GM10248 (cell line): ENCODE data around the gene SLC10A1.
"Not testable (repeated sequence)": the region's sequence is repeated elsewhere in the genome, so short reads cannot be mapped to it uniquely, and the experiment has no call there.

Experiments used
- CTCF ChIA-PET: fragments of 300-600 bp; sonication (Branson Sonifier 250); formaldehyde crosslinking; extraction: SDS; loops from one replicate; lab custom pipeline; 2021; ENCODE audit warnings: antibody characterized with exemption; lab: Yijun Ruan, JAX
- POLR2A ChIA-PET: fragments of 350-650 bp; sonication (Branson Sonifier 250); formaldehyde crosslinking; extraction: SDS; loops from one replicate; lab custom pipeline; 2020; ENCODE audit warnings: antibody characterized with exemption; lab: Yijun Ruan, JAX
- DNase-seq: peaks from one replicate; pipeline ENCODE4 v3.0.0; 2012; ENCODE audit errors: extremely low spot score
- TF ChIP-seq, protein P1 (sequence below): IDR thresholded peaks from 2 replicates; pipeline ENCODE4 v1.5.1; 2012; ENCODE audit warnings: mild to moderate bottlenecking, low read depth; ENCODE audit errors: extremely low read depth, missing control alignments, control extremely low read depth

SLC10A1 gene

DNA sequence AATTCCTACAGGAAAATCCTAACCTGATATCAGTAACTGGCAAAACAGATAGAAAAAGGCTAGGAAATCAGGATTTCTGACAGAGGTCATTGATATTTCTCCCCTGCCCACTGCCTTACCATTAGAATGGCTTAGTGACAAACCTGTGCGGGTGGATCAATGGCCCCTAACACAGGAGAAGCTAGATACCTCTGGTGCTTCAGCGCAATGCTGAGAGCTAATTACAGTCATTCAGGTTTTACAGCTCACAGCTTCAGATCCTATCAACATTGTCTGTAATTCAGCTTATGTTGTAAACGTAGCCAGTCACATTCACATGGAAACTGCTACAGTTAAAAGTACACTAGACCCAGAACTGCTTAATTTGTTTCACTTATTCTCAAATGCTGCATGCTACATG is 17.4 kb upstream of the SLC10A1 start:
- ChIA-PET POLR2A (no interaction called here), CTCF (interaction anchor here (0.8 to 8.9 kb wide), 3 partner anchors 13 to 503 kb away, joined by 3 to 136 read pairs (median 3); no protein-coding TSS in a partner anchor)
- DNase-seq, result no peak
- TF ChIP-seq, protein P1, sequence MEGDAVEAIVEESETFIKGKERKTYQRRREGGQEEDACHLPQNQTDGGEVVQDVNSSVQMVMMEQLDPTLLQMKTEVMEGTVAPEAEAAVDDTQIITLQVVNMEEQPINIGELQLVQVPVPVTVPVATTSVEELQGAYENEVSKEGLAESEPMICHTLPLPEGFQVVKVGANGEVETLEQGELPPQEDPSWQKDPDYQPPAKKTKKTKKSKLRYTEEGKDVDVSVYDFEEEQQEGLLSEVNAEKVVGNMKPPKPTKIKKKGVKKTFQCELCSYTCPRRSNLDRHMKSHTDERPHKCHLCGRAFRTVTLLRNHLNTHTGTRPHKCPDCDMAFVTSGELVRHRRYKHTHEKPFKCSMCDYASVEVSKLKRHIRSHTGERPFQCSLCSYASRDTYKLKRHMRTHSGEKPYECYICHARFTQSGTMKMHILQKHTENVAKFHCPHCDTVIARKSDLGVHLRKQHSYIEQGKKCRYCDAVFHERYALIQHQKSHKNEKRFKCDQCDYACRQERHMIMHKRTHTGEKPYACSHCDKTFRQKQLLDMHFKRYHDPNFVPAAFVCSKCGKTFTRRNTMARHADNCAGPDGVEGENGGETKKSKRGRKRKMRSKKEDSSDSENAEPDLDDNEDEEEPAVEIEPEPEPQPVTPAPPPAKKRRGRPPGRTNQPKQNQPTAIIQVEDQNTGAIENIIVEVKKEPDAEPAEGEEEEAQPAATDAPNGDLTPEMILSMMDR, result no peak

DNA sequence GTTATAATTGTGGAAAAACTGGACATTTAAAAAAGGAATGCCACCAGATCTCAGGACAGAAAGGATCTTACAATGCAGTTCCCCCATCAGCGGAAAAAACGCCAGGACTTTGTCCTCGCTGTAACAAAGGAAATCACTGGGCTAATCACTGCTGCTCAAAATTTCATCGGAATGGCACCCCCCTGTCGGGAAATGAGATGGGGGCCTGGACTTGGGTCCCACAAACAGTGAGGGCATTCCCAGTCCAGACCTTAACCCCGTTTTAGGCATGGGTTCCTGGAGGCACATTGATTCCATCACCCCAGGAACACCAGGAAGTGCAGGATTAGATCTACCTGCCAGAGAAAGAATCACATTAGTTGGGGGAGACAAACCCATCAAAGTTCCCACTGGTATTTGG is 16.3 kb upstream of the SLC10A1 start:
- POLR2A ChIA-PET, DNase-seq: not testable (repeated sequence)
- CTCF ChIA-PET, result interaction anchor here (1.5 to 8.9 kb wide), 2 partner anchors 12 to 215 kb away, joined by 3 to 136 read pairs; no protein-coding TSS in a partner anchor

DNA sequence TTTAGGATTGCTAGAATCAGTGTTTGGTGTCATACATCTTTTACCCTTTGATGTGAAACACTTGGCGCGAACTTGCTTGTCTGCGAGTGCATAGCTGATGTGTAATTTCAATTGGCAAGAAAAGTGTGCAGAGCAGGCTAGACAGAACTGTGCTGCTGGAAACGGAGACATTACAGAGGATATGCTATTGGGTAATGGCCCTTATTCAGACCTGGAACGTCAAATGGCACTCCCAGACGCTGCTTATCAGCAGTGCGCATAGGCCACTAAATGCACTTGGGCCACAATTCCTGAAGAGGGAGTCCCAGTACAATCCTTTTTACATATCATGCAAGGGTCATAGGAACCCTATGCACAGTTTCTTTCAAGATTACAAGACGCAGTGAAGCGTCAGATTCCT is 15.7 kb upstream of the SLC10A1 start:
- TF ChIP-seq, protein P1, result no peak
- ChIA-PET CTCF (interaction anchor here (8.9 kb wide), 1 partner anchor 215 kb away, joined by 136 read pairs; no protein-coding TSS in a partner anchor), POLR2A (no interaction called here)
- DNase-seq, result no peak

DNA sequence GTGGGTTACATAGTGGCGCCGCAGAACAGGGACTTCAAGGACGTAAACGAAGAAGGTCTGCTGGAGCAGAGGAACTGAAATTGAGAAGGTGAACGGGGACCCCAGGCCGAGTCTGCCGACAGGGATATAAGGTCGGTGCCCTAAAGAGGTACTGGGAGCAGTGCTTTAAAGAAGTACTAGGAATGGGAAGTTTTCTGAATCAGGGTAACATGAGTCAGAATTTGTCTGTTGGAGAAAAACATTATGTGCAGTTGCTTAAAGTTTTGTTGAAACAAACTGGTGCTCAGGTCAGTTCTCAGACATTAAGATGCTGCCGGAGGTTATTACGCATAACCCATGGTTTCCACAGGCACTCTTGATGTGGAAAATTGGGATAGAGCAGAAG is 14.8 kb upstream of the SLC10A1 start:
- TF ChIP-seq, protein P1, result no peak
- no peak for DNase-seq
- POLR2A ChIA-PET, result no interaction called here
- CTCF ChIA-PET, result no interaction called here

DNA sequence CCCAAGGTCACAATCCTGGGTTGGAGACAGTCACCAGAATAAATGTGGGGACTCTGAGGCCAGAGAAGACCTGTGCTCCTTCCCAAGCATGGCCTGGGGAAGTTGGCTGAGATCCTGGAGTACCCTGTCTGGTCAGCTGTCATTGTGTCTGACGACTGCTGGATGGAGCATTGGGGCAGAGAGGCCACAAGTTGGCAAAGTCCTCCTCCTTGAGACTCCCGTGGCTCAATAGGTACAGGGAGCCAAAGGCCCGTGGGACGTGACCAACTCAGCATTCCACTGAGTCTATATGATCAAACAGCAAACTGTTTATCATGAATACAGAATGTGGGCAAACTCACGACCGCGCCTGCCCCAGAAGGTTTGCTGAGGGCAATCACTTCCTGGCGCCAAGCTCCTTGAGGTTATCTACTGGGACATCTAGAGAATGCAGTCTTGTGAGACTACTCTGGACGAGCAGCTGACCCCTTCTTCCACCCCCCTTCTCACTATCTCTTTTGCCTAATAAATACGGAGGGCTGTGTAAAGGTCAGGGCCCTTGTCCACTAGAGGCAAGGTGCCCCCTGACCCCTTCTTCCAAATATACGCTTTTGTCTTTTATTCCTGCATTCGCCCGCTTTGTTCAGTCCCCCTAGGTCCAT is 14.3 kb upstream of the SLC10A1 start:
- ChIA-PET CTCF (interaction anchor here (2.1 kb wide), 1 partner anchor 217 kb away, joined by 12 read pairs; no protein-coding TSS in a partner anchor), POLR2A (no interaction called here)

DNA sequence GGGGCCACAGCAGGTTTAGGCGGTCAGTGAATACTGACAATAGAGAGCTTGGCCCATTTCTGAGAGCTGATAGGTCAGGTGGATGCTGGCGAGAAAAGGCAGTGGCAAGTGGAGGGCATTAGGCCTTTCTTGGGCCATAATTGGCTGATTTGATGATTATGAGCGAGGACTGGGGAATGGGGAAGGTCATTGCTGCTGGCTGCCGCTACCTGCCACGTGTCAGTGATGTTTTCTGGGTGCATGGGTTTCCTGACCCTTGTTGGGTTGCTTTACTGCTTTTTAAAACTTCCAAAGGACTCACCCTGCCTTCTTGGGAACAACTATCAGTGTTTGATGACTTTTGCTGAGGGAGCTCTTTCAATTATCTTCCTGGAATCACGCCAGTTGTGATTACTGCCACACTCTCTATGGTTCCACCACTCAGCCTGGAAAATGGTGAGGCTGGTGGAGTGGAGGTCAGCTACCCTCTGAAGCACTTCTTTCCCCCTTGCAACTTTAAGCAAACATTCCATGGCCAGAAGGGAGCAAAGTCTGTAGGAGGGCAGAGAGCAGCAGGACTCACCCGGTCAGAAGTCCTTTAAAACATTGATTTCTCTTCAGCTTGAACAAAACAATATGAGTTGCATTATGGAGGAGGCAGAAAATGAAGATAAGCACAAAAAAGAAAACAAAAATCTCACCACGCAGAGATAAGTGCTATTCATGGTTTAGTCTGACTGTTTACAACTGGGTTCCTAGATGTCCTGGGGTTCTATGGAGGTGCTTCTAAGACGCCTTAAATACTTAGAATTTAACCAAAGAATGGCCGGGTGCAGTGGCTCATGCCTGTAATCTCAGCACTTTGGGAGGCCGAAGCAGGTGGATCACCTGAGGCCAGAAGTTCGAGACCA is 12.1 kb upstream of the SLC10A1 start:
- TF ChIP-seq, protein P1, result no peak
- ChIA-PET POLR2A (no interaction called here), CTCF (interaction anchor here (1.3 to 2.1 kb wide), 4 partner anchors 9 to 220 kb away, joined by 5 to 12 read pairs (median 6); no protein-coding TSS in a partner anchor)
- no peak for DNase-seq

More for the DNA sequence above, 14.3 kb upstream of the SLC10A1 start:
- TF ChIP-seq, protein P1, result no peak
- no peak for DNase-seq
